Hindlimb muscle (tissue), 1 donor: ENCODE measurements around the gene PRSS38. TPM values are rescaled to one million over a fixed set of nuclear protein-coding genes. Genes with fewer than 3 reads are reported as not detected.

Source experiments
- DNase-seq: peaks from one replicate; pipeline ENCODE4 v3.0.0-alpha.2; 2013
- polyA plus RNA-seq: library from polyadenylated mRNA; unstranded; fragments of 120-200 nt; gene quantifications from one replicate; pipeline ENCODE4 v1.2.1, GENCODE V29; 2013; ENCODE audit not compliant: insufficient read length

PRSS38 gene
- not detected for polyA plus RNA-seq

DNA sequence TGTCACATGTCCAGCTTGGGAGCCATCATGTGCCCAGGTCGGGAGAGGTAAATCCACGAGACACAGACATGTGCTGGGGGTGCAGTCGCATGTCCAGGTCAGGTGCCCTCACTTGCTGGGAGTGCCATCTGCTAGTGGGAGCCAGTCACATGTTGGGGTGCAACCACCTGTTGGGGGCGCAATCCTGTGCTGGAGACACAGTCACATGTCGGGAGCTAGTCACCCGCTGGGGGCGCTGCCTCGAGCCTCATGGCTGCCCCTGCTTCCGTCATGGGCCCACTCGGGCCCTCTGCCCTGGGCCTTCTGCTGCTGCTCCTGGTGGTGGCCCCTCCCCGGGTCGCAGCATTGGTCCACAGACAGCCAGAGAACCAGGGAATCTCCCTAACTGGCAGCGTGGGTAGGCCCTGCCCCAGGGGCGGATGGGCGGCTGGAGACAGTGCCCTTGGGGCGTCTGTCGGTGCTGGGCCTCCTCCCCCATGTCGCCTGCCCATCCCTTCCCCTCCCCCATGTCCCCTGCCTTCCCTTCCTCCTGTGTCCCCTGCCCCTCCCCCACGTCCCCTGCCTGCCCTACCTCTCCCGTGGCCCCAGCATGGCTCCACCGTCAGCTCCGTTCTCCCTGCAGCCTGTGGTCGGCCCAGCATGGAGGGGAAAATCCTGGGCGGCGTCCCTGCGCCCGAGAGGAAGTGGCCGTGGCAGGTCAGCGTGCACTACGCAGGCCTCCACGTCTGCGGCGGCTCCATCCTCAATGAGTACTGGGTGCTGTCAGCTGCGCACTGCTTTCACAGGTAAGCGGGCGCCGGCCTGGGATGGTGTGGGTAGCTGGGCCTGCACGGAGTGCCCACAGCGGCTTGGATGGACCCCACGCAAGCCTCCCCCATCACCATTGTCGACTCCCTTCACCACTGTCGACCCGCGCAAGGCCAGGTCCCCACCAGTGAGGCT is at the start of gene PRSS38:
Gene PRSS38 (plus strand): TSS at position 208 of the 942 bp plus-strand sequence. CDS start 42 bp downstream, at position 250.
- DNase-seq: no peak

- no peak for DNase-seq
Observed at GRCh38 chr1:227766015-227766634, 49.4 kb upstream of the PRSS38 start.

- DNase-seq: no peak
Observed at GRCh38 chr1:227766653-227767277, 48.7 kb upstream of the PRSS38 start.

DNA sequence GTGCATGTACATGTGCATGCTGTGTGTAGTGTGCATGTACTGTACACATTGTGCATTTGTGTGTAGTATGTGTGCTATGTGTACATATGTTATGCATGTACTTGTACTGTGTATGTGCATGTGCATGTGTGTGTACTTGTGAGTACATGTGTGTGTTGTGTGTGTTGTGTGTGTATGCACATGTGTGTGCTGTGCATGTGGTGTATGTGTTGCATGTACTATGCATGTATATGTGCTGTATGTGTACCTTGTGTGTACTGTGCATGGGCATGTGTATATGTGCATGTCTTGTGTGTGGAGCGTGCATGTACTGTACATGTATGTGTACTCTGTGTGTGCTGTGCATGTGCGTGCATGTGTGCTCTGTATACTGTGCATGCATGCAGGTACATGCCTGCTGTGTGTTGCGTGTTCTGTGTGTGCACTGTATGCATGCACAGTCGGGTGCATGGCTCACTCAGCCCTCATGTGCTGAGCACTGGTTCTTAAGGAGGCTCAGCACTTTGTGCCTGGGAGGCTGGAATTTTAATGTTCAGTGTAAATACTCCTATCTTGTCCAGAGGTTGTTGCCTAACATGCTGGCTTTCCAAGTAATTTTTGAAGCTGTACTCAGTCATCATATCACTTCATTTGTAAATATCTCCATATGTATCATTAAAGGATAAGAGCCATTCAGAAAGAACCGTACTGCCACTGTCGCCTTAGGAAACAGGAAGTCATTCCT is 47.9 kb upstream of the PRSS38 start:
- no peak for DNase-seq

DNA sequence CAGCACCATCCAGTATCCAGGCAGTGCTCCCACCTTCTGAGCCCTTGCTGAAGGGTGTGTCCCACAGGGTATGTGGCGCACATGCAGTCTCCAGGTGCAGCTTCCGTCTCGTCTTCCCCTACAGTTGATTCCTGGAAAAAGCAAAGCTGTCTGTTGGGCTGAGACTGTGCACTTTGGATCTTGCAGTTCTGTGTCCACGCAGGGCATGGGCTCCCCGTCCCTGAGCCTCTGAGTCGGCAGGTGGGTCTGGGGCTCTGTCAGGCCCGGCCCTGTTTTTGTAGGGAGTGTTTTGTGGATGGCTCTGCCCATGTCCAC is 47.4 kb upstream of the PRSS38 start:
- no peak for DNase-seq

GRCh38 chr1:227768640-227769039 is 46.8 kb upstream of the PRSS38 start:
- DNase-seq: no peak

- DNase-seq: no peak
Observed at GRCh38 chr1:227769047-227769935, 46.2 kb upstream of the PRSS38 start.

GRCh38 chr1:227769936-227770494 is 45.5 kb upstream of the PRSS38 start:
- no peak for DNase-seq

- DNase-seq: no peak
Observed at GRCh38 chr1:227770812-227771211, 44.7 kb upstream of the PRSS38 start.

DNA sequence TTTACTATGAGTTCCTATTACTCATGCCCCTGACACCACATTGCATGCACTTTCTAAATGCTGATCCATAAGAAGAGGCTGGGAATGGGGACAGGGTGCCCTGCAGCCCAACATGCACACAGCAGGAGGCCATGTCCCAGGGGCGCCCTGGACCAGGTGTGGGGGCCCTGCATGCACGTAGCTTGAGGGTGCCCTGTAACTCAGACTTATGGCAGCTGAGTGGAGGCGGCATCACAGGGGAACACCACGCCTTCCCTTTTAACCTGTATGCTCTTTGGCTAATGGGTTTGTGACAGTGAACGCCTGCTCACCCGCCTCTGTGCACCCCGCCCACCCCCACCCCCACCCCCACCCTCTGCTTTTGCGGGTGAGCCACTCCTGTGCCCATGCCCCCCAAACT is 44.1 kb upstream of the PRSS38 start:
- DNase-seq: no peak

GRCh38 chr1:227771771-227772170 is 43.7 kb upstream of the PRSS38 start:
- DNase-seq: no peak

- no peak for DNase-seq
Observed at GRCh38 chr1:227773558-227773957, 41.9 kb upstream of the PRSS38 start.

GRCh38 chr1:227774051-227774731 is 41.3 kb upstream of the PRSS38 start:
- no peak for DNase-seq

- DNase-seq: peak; percentile 58
Observed at GRCh38 chr1:227774821-227775661, 40.4 kb upstream of the PRSS38 start.

- DNase-seq: no peak
Observed at GRCh38 chr1:227775841-227776240, 39.6 kb upstream of the PRSS38 start.

DNA sequence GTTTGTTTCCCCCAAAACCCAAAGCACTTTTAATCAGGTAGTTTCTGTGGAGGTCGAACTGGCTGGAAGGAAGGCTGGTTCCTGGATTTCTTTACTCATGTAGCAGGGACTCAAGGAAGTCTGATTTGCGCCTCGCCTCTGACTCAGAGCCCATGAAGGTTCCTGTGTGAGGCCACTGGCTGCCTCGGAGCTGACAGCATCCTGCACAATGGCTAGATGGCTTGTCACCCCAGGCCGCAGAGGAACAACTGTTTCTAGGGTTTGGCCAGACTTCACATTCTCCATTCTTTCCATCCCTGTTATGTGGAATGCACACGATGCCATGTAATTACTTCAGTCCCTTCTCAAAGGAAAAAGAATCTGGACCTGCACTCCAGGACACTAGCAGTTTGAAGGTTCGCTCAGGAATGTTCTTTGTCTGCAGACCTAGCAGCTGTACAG is 39.1 kb upstream of the PRSS38 start:
- DNase-seq: no peak

- no peak for DNase-seq
Observed at GRCh38 chr1:227777156-227777555, 38.3 kb upstream of the PRSS38 start.

DNA sequence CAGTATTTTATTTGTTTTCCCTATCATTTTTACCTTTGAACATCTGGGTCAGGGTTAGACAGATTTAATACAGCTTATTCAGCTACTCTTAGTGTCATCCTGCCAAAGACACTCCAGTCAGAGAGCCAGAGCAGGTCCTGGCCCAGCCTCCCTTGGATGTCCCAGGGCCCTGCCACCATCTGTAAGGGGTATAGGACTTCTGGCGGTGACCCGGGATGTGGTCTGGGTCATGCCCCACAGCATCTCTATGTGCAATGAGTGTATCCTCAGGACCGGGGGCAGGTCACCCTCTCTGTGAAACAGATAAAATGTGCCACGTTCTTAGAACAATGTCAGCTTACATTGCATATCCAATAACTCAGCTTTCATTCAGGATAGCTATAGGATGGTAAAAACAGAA is 37.8 kb upstream of the PRSS38 start:
- DNase-seq: no peak

GRCh38 chr1:227778401-227778947 is 37.0 kb upstream of the PRSS38 start:
- DNase-seq: no peak
